GF-D8 (cell line): ENCODE results near the gene FPR2.
"Not testable (repeated sequence)": the region's sequence is repeated elsewhere in the genome, so short reads cannot be mapped to it uniquely, and the experiment has no call there.

Experiments
- DNase-seq: peaks from one replicate; lab custom pipeline; 2025; lab: John Stamatoyannopoulos, UW

The FPR2 gene

DNA sequence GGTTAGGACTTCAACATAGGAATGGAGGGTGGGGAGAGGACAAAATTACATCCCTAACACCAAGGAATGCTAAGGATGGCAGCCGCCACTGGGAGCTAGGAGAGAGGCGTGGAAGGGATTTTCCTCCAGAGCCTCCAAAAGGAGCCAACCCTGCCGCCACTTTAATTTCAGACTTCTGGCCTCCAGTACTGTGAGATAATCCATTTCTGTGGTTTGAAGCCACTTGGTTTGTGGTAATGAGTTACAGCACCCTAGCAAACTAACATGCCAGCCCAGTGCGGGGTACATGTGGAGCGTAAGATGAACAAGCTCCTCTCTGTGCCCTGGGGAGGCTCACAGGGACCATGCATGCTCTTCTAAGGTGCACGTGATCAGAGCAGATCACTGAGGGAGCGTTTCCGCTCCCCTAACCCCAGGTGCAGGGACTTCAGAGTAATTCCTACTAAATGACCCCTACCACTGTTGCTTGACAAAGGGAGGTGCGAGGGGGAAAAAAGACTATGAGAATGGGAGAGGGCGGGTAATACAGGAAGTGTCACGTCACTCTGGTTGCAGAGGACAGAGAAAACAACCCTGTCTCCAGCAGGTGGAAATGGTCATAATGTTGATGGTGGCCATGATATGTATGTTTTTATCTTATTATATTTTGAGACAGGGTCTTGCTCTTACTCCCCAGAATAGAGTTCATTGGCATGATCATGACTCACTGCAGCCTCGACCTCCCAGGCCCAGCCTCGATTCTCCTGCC is 21.3 kb upstream of the FPR2 start:
- DNase-seq, result peak; percentile 31

DNA sequence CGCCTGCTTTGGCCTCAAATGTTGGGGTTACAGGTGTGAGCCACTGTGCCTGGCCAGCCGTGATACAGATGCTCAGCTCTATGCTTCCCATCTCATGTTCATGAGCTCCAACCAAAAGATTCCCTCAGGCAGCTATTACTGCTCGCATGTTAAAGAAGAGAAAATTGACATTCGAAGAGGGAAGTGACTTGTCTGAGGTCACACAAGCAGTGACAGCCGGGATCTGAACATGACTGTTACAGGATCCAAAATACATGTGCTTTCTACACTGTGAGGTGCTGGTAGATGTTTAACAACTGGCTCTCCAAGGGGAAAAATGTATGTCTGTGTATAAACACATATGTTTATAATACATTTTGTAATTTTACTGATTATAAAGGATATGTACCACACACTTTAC is 20.6 kb upstream of the FPR2 start:
- DNase-seq, result no peak

DNA sequence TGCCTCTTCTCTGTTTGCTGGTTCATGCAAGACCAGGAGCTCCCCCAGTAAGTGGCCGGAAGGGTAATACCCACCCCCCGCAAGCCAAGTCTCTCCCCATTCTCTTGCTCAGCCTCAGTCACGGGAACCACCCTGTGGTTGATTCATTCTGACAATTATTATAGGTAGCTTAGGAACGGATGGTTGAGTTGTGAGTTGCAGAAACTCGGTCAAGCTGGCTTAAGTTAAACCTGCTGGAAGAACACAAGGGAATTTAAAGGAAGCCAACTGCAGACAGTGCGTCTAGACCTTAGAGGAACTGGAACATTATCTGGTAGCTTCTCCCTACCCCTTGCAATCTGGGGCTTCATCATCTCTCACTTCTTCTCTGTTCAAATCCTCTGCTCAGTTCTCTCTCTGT is 18.2 kb upstream of the FPR2 start:
- no peak for DNase-seq

DNA sequence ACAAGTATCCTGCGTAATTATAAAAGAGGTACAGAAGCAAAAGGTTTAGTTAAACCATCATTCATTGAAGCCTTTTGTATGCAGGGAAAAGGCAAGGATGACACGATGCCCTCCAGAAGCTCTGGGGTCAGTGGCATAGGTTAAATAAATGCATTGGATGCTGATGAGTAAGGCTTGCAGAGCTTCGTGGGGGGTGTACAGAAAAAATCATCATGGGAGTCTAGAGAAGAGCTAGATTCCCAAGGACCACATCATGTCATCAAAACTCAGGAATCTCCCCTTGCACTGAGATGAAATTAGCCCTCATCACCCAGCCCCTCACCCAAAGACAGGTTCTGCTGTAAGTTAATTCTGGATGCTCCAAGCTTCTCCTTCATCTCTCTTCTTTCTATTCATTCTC is 17.6 kb upstream of the FPR2 start:
- DNase-seq, result no peak

DNA sequence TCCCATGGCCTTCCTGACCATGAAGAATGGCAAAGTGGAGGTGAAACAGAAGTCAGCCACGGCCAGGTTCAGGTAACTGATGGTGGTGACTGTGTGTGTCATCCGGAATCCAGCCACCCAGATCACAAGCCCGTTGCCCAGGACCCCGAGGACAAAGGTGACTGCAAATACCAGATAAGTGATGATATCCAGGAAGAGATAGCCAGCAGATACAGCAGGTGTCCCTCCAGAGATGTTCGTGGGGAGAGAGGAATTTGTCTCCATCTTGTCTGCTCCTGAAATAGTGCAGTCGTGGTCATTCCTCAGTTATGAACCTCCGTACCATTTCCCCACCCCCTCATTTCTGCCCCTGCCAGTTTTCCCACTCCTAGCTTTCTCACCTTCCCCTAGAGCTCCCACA is 14.2 kb upstream of the FPR2 start:
- DNase-seq, result no peak

DNA sequence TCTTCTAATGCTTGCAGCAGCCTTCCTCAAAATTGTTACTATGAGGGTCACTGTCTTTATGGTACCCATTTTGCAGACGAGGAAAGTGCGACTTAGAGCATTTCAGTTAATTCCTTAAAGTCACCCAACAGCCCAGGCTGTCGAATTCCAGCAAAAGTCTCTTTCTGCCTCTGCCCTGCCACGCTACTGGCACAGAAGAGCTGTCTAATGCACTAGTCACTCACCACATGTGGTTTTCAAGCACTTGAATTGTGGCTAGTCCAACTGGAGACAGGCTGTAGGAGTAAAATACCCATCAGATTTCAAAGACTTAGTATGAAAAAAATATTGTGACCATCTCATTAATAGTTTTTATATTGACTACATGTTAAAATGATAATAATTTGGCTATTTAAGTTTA is 11.0 kb upstream of the FPR2 start:
- no peak for DNase-seq

DNA sequence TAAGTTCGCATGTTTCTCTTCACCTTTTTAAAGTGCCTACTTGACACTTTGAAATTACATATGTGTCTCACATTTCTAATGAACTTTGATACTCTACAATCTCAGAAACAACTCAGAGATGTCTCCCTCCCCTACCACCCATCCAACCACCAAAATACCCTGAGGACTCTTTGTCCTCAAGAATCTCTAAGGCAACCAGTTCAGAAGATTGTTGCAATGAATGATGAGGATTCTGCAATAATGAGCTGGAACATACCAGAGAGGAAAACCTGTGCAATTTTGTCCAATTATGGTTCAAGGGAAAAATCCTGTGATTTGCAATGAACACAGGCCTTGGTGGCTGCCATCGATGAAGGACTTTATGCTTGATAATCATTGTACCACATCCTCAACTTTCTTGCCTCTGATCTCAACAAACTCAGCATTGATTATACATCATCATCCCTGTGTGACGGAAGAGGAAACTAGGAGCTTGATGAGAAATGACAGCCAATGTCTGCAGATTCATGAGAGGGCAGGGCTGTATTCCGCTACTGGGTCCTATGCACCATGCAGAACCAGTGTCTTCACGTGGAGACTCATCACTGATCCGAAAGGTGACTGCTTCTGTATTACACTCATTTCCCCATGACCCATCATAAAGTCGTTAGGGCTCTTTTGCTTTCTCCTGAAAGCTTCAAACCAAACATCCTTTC is 10.4 kb upstream of the FPR2 start:
- no peak for DNase-seq

DNA sequence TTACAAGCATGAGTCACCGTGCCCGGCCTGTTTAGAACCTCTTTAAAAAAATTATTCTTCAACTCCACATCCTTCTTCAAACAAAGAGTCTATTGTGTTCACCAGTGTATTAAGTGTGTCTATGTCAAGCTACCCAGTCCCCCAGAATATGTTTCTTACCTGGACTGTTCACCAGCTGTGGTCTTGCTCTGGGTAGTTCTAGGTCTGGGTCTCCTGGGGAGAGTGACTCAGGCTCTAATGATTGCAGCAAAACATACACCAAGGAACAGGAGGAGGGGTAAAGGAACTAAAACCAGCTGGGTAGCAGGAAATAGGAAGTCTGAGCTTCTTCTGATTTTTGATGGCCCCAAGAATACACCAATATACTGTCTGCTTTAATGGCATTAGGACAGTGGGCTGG is 9.3 kb upstream of the FPR2 start, which contains the start of gene FPR1:
FPR1 (minus strand) TSS at position 224 of the 400 bp plus-strand sequence. CDS start 4,884 bp downstream, outside the sequence.
- peak; percentile 33 for DNase-seq

DNA sequence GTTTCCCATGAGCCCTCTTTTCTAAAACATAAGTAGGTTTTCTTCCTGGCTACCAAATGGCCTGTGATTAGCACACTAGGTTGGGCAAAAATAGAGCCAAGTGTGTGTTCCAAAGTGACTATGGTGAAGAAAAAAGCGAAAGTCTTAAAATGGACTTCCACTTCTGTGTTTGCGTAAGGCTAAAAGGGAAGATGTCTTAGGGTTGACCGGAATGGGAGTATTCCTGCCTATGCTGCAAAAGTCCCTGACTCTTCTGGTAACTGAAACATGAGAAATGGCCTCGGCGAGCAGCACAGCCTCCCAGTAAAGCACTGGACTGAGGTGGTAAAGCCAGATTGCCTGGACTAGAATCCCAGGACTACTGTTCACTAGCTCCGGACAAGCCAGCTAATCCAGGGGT is 6.9 kb upstream of the FPR2 start:
- no peak for DNase-seq

DNA sequence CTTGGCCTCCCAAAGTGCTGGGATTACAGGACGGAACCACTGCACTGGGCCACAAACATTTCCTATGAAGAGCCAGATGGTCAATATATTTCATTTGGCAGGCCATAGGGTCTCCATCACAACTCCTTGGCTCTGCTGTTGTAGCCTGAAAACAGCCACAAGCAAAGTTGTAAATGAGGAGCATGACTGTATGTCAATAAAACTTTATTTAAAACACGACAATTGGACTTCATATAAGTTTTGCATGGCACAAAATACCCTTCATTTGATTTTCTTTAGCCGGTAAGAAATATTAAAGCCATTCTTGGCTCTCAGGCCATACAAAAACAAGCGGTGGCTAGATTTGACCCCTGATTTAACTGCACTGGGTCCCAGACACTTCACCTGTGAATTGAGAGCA is 6.2 kb upstream of the FPR2 start:
- DNase-seq, result no peak

DNA sequence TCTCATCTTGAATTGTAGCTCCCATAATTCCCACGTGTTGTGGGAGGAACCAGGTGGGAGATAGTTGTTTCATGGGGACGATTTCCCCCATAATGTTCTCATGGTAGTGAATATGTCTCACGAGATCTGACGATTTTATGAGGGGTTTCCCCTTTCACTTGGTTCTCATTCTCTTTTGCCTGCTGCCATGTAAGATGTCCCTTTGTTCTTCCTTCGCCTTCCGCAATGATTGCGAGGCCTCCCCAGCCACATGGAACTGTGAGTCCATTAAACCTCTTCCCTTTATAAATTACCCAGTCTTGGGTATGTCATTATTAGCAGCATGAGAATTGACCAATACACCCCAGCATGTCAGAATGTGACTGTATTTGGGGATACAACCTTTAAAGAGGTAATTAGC is 5.4 kb upstream of the FPR2 start:
- DNase-seq, result no peak

DNA sequence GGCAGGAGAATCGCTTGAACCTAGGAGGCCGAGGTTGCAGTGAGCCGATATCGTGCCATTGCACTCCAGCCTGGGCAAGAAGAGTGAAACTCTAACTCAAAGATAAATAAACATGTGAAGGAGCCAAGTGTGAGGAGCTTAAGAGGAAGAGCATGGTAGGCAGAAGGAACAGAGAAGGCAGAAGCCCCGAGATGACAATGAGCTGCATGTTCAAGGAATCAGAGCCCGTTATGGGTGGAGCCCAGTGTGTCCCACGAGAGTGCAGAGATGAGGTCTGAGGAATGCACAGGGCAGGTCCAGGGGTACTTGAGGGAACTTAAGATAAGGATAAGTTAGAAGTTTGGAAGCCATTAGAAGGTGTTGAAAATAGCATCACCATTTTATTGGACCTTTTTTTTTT is 716 bp downstream of the FPR2 start:
- DNase-seq, result no peak

DNA sequence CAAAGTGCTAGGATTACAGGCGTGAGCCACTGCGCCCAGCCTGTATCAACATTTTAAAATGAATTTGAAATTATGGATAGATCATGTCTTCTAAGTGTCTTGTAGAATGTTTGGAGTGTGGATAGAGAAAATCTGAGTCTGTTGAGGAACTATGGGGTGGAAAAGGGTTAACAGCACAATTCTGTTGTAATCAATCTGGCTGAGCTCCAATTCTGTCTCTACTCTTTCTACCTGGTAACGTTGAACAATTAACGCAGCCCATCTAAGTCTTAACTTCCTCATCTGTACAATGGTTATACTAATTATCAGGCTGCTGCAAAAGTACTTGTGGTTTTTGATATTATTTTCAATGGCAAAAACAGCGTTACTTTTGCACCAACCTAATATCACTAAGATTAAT is 4.1 kb downstream of the FPR2 start:
- DNase-seq, result no peak

DNA sequence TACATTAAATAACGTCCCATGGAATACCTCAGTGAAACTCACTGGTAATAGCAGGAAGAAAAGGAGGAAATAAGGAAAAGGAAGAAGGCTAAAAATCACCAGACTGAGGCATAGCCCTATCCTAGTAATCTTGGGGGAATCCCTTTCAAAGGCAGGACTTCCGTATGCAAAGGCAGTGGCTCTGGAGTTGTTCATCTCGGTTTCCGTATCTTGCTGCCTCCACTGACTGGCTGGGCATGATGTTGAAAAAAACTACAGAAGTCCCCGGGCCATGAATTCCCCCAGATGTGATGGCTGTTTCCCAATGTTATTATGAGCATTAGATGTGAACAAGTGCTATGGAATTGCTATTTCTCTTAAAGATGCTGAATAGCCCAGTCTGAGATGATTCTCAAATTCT is 5.5 kb downstream of the FPR2 start:
- no peak for DNase-seq

DNA sequence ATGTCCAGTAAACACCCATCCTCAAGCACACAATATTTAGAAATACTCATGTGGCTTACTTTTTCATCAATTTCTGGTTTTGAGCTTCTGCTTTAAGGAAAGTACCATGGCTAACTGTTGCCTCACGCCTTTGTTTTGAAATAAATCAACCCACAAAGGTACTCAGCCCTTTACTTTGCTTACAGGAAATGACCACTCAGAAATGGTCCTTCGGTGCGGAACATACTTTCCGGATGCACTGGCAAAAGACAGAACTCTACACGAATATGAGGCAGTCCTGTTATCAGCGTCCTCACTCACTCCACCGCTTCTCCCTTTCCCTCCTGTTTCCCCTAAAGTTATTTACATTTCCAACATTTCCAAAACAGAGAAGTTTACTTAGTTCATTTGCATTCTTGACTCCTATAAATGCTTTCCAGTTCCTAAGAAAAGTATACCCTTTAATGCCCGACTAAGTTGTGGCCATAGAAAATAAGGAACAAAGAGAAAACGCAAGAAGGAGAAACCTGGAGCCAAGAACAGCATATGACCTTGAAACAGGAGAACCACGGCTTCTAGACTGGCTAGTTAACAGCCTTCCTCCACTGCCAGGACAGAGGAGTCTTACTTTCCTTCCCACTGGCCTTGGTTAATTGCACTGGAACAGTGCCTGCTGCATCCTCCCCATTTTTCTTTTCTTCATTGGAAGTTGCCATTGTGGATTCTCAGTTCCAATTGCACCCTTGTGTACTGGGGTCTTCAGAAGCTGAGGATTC is 10.6 kb downstream of the FPR2 start:
- peak; percentile 76 for DNase-seq

DNA sequence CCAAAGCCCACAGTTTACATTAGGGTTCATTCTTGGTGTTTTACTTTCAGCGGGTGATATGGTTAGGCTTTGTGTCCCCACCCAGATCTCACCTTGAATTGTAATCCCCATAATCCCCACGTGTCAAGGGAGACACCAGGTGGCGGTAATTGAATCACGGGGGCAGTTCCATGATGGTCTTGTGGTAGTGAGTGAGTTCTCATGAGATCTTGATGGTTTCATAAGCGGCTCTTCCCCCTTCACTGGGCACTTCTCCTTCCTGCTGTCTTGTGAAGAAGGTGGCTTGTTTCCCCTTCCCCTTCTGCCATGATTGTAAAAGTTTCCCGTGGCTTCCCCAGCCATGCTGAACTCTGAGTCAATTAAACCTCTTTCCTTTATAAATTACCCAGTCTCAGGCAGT is 12.0 kb downstream of the FPR2 start:
- DNase-seq, result peak; percentile 10

DNA sequence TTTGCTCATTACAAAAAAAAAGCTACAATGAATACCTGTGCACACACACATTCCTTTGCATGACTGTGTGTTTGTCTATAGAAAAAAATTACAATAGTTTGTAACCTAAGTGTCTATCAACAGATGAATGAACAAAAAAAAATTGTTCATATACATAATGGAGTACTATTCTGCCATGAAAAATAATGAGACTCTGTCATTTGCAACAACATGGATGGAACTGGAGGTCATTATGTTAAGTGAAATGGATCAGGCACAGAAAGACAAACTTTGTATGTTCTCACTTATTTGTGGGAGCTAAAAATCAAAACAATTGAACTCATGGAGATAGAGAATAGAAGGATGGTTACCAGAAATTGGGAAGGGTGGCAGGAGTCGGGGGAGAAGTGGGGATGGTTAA is 15.6 kb downstream of the FPR2 start:
- not testable (repeated sequence) for DNase-seq

DNA sequence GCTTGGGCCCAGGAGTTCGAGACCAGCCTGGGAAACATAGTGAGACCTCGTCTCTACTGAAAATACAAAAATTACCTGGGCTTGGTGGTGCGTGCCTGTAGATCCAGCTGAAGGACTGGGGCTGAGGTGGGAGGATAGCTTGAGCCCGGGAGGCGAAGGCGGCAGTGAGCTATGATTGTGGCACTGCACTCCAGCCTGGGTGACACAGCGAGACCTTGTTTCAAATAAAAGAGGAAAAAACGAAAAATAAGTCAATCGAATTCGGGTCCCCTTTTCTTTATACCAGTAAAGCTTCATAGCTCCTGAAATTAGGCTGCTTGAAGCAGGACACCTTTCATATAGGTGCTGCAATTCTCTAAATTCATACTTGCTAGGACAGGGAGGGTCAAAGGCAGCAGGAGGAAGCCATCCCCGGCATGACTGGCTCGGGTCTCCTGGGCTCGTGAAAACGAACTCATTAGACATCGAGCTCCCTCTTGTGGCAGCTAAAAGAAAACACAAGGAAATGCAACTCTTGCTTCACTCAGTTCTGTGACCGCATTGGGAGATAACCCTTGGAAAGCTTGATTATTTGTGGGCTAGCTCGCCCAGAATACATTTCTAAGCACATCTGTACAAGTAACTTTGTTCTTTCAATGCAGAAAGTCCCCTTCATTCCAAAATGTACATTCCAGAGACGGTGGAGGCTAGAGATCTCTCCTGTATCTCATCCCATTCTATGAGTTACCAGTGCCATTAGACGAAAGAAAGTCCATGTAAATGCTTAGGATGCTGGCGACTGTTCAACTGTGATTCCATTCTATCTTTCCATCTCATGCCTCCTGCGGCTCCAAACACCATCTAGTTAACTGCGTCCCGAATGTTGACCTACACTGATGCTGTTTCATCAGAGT is 16.8 kb downstream of the FPR2 start:
- peak; percentile 56 for DNase-seq

DNA sequence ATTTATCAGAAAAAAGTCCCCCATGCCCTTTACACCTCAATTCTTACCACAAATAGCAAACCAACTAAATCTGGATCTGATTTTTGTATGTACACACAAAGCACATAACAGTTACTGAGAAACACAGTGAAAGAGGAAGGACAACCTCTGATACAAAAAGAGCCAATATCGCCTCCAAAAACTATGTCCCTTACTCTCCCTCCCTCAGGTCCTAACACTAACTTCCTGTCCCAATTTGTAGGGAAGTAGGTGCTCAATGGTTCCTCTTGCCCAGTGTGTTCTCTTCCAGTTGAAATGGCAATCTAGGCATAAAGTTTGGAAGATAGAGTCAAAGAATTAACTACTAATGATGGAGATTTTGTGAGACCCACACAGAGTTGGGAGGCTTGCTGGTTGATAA is 18.2 kb downstream of the FPR2 start:
- no peak for DNase-seq

DNA sequence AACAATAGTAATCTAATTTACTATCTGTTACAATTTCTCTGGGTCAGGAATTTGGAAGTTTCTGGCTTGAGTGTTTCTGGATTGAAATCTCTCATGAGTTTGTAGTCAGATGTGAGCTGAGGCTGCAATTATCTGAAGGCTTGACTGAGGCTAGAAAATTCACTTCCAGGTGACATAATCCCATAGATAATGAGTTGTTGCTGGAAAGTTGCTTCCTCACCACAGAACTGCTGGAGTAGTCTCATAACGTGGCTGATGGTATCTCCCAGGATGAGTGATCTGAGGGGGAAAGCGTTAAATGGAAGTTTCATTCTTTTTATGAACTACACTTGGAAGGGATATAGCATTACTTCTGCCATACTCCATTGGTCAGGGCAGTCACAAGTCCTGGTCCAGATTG is 18.7 kb downstream of the FPR2 start:
- no peak for DNase-seq

DNA sequence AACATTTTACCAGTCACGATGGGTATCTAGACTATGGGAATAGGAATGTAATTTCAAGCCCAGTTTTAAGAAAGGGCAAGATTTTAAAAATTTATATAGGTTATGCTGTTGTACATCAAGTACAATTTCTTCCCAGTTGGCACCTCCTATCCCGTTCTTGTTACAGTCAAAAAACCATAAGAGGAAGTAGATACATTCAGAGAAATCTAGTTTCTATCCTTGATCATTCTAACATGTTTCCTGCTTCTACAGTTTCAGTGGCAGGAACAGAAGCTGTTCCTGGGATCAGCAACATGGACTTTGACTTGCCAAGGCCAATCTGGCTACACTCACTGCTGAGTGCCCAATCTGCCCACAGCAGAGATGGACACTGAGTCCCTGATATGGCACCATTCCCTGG is 19.3 kb downstream of the FPR2 start:
- no peak for DNase-seq

DNA sequence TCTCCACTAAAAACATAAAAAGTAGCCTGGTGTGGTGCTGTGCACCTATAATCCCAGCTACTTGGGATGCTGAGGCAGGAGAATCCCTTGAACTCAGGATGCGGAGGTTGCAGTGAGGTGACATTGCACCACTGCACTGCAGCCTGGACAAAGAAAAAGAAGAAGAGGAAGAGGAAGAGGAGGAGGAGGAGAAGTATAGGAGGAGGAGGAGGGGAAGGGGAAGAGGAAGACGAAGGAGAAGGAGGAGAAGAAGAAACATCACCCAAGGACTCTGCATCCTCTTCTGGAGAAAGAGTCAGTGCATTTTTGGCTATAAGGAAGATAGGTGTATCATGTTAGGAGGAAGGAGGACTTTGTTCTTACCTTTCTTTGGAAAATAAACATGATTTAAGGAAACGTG is 21.0 kb downstream of the FPR2 start:
- DNase-seq, result no peak
